Right renal cortex interstitium (tissue), 3 donors: Measurements from ENCODE around the gene TRIM44. TPM values are rescaled to one million over a fixed set of nuclear protein-coding genes. Genes with fewer than 3 reads are reported as not detected.
"Not testable (repeated sequence)": the region's sequence is repeated elsewhere in the genome, so short reads cannot be mapped to it uniquely, and the experiment has no call there.

Experiments used
- DNase-seq, 3 donors: peaks; one replicate each; pipeline ENCODE4 v3.0.0-alpha.2; 2013; ENCODE audit warnings: low read depth in 3 of 3, low spot score in 2 of 3
- polyA plus RNA-seq, 3 donors: library from polyadenylated mRNA; unstranded; fragments of 120-200 nt; gene quantifications; one replicate each; pipeline ENCODE4 v1.2.1, GENCODE V29; 2013; ENCODE audit not compliant: insufficient read length in 3 of 3

Gene TRIM44
- polyA plus RNA-seq, 3 donors: 98.6 to 107 (median 105) TPM

GRCh38 chr11:35845860-35846259 lies 183.3 kb downstream of the TRIM44 start:
- no peak for DNase-seq

DNA sequence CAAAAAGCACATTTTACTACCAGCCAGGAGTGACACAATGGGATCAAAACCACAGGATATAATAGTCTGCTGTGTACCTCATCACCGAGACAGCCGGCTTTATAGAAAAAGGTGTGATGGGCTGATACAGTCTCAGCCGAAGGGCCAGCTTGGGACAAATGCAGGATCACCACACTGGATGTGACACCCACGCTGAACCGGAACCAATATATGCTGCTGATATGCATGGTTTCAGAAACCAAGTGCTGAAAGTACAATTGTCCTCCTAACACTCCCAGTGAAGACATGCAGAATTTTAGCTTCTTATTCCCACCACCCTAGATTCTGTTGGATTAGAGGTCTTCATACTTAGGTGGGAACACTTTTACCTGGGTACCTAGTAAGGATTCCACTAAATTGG lies 184.3 kb downstream of the TRIM44 start:
- DNase-seq: no peak

- DNase-seq: no peak
These were observed 184.9 kb downstream of the TRIM44 start for GRCh38 chr11:35847473-35847872.

DNA sequence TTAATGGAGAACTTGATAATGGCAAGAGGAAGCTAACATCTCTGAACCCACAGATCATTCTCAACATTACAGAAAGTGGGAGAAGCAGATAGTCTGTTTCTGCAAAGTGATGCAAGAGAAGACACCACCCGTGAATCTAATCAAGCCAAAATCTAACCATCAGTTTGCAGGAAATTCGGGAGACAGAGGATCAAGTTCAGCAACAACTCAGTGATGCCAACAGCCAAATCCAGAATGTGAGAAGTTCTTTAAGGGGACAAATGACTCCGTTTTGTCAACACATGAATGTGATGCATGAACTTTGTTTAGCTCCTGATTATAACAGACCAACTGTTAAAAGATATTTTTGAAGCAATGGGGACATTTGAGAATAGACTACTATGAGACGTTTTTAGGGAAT lies 186.0 kb downstream of the TRIM44 start:
- DNase-seq: no peak

DNA sequence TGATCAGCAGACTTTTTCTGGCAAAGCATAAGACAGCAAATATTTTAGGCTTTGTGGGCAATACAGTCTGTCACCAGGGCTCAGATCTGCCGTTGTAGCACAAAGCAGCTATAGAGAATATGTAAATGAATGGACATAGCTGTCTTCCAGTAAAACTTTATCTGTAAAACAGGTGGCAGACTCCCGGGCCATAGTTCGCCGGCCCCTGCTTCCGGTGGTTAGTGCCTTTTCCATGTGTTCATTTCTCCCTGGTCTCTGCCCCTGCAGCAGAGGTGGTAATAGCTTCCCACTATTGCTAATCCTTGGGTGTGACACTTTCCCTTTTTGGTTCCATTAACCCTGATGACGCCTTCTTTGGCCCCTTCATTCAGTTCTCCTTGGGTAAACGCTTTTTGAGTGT lies 187.6 kb downstream of the TRIM44 start:
- DNase-seq: no peak

DNA sequence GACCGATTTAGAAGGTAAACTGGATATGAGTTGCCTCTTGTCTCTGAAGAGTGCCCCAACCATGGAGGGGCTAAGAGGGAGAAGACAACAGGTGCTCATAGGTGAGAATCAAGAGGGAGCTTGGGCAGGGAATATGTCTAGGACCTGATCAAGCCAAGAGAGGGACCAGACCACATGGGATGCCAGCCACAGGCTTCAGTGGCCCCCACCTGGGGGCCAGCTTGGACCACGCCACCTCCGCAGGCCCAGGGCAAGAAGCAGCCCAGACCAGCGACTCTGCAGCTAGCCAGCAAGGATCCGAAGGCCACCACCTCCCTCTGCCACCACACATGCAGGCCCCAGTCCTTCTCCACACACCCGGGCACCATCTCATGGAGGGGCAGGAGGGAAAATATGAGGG lies 188.8 kb downstream of the TRIM44 start:
- DNase-seq: no peak

DNA sequence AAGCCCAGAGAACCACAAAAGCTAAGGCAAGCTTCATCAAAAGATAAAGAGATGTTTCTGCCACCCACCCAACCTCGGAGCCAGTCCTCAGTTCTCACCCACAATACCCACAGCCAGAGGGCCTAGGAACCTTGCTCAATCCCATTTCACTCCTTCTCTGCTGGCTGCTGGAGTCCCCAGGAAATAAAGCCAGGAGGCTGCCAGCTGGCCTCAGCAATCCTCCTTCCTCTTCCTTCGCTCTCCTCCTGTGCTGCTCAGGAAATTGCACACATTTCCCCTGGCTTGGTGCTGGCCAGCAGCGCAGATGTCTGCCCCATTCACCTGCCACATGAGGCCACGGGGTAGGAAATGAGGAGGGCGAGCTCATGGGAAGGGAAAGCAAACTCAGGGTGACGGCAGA lies 189.5 kb downstream of the TRIM44 start:
- DNase-seq: no peak

DNA sequence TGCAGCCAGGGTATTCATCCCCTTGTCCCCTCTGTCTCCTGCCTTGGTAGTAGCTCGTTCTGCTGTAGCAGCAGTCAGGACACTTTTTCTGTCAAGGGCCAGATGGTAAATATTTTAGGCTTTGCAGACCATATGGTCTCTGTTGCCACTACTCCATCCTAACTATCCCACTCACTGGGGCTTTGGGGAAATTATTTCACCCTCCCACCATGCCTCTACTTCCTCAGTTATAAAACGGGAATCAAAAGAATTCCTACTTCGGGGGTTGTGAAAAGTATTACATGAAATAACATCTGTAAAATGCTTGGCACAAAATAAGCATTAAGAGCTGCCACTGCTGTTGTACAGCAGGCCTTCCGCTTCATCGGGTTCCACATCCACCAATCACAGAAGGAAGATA lies 191.4 kb downstream of the TRIM44 start:
- DNase-seq: peak in 1 of 3 donors; percentile 7

GRCh38 chr11:35855671-35856070 lies 193.1 kb downstream of the TRIM44 start:
- DNase-seq: no peak

DNA sequence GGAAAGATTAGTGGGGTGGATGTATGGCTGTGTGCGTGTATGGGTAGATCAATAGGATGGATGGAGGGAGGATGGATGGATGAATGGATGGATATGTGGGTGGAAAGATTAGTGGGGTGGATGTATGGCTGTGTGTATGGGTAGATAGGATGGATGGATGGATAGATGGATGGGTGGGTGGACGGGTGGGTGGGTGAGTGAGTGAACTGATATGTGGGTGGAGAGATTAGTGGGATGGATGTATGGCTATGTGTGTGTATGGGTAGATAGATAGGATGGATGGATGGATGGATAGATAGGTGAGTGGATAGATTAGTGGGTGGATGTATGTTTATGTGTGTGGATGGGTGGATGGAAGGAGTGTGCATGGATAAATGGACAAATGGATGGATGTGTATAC lies 193.7 kb downstream of the TRIM44 start:
- no peak for DNase-seq

DNA sequence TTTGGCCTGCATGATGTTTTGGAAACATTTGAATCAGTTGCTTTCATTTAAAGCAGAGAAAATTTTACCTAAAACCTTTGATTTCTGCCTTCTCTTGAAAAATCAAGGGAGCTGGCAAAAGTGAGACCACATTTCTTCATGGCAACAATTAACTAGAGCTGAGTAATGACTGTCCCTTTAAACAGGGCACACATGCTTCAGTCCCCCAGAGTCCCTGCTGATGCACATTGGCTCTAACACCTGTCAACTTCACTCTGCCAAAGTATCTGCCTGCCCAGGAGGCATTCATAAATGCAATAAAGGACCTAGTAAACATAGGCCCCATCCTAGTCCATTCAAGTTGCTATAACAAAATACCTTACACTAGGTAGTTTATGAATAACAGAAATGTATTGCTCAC lies 194.2 kb downstream of the TRIM44 start:
- no peak for DNase-seq

GRCh38 chr11:35857922-35858321 lies 195.3 kb downstream of the TRIM44 start:
- no peak for DNase-seq

DNA sequence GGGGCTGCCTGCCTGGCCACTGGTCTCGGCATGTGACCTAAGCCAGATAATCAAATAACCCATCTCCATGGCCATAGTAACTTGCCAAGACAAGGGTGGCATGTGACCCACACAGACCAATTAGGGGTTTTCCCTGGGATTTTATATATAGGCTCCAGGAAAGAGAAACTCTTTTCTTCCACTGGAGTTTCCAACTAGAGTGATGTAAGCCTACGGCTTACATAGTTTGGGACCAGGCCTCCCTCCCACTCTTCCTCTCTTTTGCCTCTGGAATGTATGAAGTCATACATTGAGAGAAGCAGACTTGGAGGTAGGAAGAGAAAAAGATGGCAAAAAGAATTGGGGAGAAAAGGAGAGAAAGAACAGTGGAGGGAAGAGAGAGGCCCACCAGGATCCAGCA lies 196.7 kb downstream of the TRIM44 start:
- DNase-seq: no peak

- DNase-seq: not testable (repeated sequence)
These were observed 197.6 kb downstream of the TRIM44 start for GRCh38 chr11:35860194-35860593.

GRCh38 chr11:35861191-35861590 lies 198.6 kb downstream of the TRIM44 start:
- DNase-seq: no peak

- DNase-seq: no peak
These were observed 200.1 kb downstream of the TRIM44 start for GRCh38 chr11:35862666-35863065.

DNA sequence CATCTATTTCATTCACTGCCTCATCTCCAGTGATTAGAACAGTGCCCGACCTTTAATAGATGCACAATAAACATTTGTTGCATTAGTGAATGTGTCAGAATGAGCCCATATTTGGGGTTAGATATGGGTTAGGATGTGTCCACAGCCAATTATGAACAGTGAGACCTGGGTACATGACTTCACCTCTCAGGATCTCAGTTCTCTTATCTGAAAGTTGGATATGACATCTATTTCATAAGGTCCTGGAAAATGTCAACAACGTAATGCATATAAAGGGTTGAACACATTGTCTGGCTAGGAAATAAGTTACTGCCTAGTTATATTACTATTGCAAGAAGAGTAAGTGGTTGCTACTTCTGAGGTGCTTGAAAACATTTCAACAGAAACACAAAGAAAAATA lies 201.6 kb downstream of the TRIM44 start:
- no peak for DNase-seq

DNA sequence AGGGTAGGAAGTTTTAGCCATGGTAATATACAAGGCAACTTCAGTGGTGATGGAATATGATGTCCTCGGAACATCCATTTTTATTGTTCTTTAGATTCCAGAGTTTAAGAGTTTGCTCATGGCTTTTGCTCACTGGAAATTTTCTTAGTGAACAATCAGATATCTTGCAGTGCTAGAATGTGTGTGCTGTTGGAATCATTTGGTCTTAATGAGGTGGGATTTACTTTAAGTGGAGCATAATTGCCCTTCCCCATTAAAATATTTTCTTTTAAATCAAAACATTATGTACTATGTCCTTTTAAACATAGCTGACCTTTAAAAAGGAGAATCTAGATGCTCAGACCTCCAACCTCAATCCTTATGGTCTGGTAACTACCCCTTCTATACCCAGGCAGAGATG lies 204.0 kb downstream of the TRIM44 start:
- DNase-seq: no peak

Other genes starting within 250 kb of the TRIM44 start
- under 1 TPM; 0.14 to 0.26 (median 0.22) TPM for gene SLC1A2, start 243.2 kb upstream of the TRIM44 start, polyA plus RNA-seq
- gene PAMR1, start 137.2 kb upstream of the TRIM44 start, polyA plus RNA-seq: 1 to 10 TPM; 3.7 to 8.5 (median 5.9) TPM
- 10 to 100 TPM; 13.3 to 17.4 (median 16.7) TPM for gene FJX1, start 44.3 kb upstream of the TRIM44 start, polyA plus RNA-seq